BLaER1 treated with 17β-estradiol and CSF1 and Interleukin-3, amounts not matched to agents 10 nM and 100 nM (cell line): ENCODE data around the gene MTMR12.
A peak's percentile ranks its signal among the peaks of the same experiment; 100 is the strongest.

Source experiments
- H3K27ac ChIP-seq, 11 experiments: shearing (Covaris generic); formaldehyde crosslinking; 2 replicates each; pipeline ENCODE4 v1.8.1; 2022
- H3K27me3 ChIP-seq, 11 experiments: shearing (Covaris generic); formaldehyde crosslinking; 2 replicates each; pipeline ENCODE4 v1.8.1; 2022
- H3K36me3 ChIP-seq, 11 experiments: shearing (Covaris generic); formaldehyde crosslinking; 2 replicates each; pipeline ENCODE4 v1.8.1; 2022
- H3K4me1 ChIP-seq, 10 experiments: shearing (Covaris generic); formaldehyde crosslinking; 2 replicates each; pipeline ENCODE4 v1.8.1; 2022
- H3K4me2 ChIP-seq, 11 experiments: shearing (Covaris generic); formaldehyde crosslinking; 2 replicates each; pipeline ENCODE4 v1.8.1; 2022
- H3K4me3 ChIP-seq, 10 experiments: shearing (Covaris generic); formaldehyde crosslinking; 2 replicates each; pipeline ENCODE4 v1.8.1; 2022
- H3K9ac ChIP-seq, 11 experiments: shearing (Covaris generic); formaldehyde crosslinking; 2 replicates each; pipeline ENCODE4 v1.8.1; 2022
- H3K9me3 ChIP-seq, 11 experiments: shearing (Covaris generic); formaldehyde crosslinking; replicated peaks in 1 of 11; 2 replicates each; pipeline ENCODE4 v1.8.1; 2022
- H4K20me1 ChIP-seq, 11 experiments: shearing (Covaris generic); formaldehyde crosslinking; 2 replicates each; pipeline ENCODE4 v1.8.1; 2022
- Cebpa-rat ChIP-seq, 11 experiments: shearing (Covaris generic); IDR thresholded peaks; 2 replicates each; pipeline ENCODE4 v1.8.1; 2022

MTMR12 gene

GRCh38 chr5:32232441-32233219 lies 80.1 kb downstream of the MTMR12 start:
- Histone ChIP-seq H3K36me3 (peaks cover 43 to 91% (median 81%) of the 10 kb centered on the region in 11 experiments), H3K9ac (peak overlapping the region in 4 of 11 experiments; percentile 21 to 52 (median 44); a peak in 5 of 22 replicates)

DNA sequence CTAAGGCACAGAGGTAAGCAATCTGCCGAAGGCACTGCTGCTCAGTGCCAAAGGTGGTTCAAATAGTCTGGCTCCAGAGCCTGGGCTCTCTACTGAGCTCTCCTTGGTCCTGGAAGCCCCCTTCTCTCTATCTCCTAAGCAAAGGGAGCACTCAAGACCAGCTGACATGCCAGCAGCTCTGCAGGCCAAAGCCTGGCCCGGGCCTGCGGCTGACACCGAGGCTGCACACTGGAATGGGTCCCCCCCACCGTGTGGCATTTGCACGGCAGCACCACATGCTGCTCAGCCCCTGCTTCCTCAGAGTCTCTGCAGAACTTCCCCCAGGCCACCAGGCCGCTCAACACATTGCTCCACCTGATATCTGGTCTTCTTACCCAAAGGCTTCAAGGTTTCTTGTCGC lies 80.8 kb downstream of the MTMR12 start:
- Histone ChIP-seq H4K20me1 (peaks cover 0 to 9% (median 0%) of the 10 kb centered on the region in 11 experiments; a peak in 2 of 22 replicates), H3K4me2 (peak overlapping the region in 4 of 11 experiments; percentile 34 to 89 (median 70); a peak in 8 of 22 replicates), H3K36me3 (peaks cover 39 to 87% (median 78%) of the 10 kb centered on the region in 11 experiments), H3K4me3 (no peak overlapping the region), H3K27me3 (no peaks in the 10 kb centered on the region), H3K4me1 (peaks cover 5 to 66% (median 22%) of the 10 kb centered on the region in 10 experiments; a peak in 17 of 20 replicates), H3K9ac (peak overlapping the region in 2 of 11 experiments; percentile 49 to 52; a peak in 3 of 22 replicates), H3K27ac (peak overlapping the region in 4 of 11 experiments; percentile 4 to 52 (median 25); a peak in 5 of 22 replicates), H3K9me3 (0 out of 22 replicates have a peak, but pooled peaks cover 0 to 3% (median 0%) of the 10 kb centered on the region in 11 experiments)
- no peak for TF ChIP-seq Cebpa-rat (IDR thresholded peaks at IDR 0.05)

More at GRCh38 chr5:32232441-32233219, 80.1 kb downstream of the MTMR12 start:
- peak overlapping the region in 6 of 11 experiments; percentile 24 to 56 (median 46); a peak in 6 of 22 replicates for H3K27ac ChIP-seq
- H3K4me3 ChIP-seq = no peak overlapping the region
- peak overlapping the region in 4 of 11 experiments; percentile 33 to 89 (median 70); a peak in 8 of 22 replicates for H3K4me2 ChIP-seq
- 0 out of 22 replicates have a peak, but pooled peaks cover 0 to 2% (median 0%) of the 10 kb centered on the region in 11 experiments for H3K9me3 ChIP-seq
- H3K4me1 ChIP-seq = peaks cover 3 to 64% (median 18%) of the 10 kb centered on the region in 10 experiments; a peak in 17 of 20 replicates
- no peak for TF ChIP-seq Cebpa-rat (IDR thresholded peaks at IDR 0.05)
- no peaks in the 10 kb centered on the region for H3K27me3 ChIP-seq
- H4K20me1 ChIP-seq = peaks cover 0 to 9% (median 0%) of the 10 kb centered on the region in 11 experiments; a peak in 2 of 22 replicates

GRCh38 chr5:32231241-32231640 lies 81.5 kb downstream of the MTMR12 start:
- Histone ChIP-seq H3K36me3 (peaks cover 33 to 85% (median 77%) of the 10 kb centered on the region in 11 experiments), H4K20me1 (peaks cover 0 to 9% (median 0%) of the 10 kb centered on the region in 11 experiments; a peak in 2 of 22 replicates), H3K4me2 (peak overlapping the region in 5 of 11 experiments; percentile 8 to 89 (median 55); a peak in 8 of 22 replicates), H3K4me3 (no peak overlapping the region), H3K9ac (peak overlapping the region in 2 of 11 experiments; percentile 52 to 56; a peak in 4 of 22 replicates), H3K4me1 (peaks cover 5 to 66% (median 22%) of the 10 kb centered on the region in 10 experiments; a peak in 17 of 20 replicates), H3K9me3 (peaks cover 0 to 5% (median 0%) of the 10 kb centered on the region in 11 experiments; a peak in 2 of 22 replicates), H3K27ac (peak overlapping the region in 4 of 11 experiments; percentile 4 to 62 (median 42); a peak in 5 of 22 replicates), H3K27me3 (no peaks in the 10 kb centered on the region)
- TF ChIP-seq Cebpa-rat (IDR thresholded peaks at IDR 0.05) = no peak

GRCh38 chr5:32230356-32231099 lies 82.2 kb downstream of the MTMR12 start:
- H3K36me3 ChIP-seq = peaks cover 25 to 82% (median 70%) of the 10 kb centered on the region in 11 experiments

GRCh38 chr5:32229586-32229985 lies 83.2 kb downstream of the MTMR12 start:
- Histone ChIP-seq H3K36me3 (peaks cover 16 to 73% (median 60%) of the 10 kb centered on the region in 11 experiments), H3K27ac (peak overlapping the region in 1 of 11 experiments; percentile 5; a peak in 1 of 22 replicates)

More at GRCh38 chr5:32230356-32231099, 82.2 kb downstream of the MTMR12 start:
- TF ChIP-seq Cebpa-rat (IDR thresholded peaks at IDR 0.05) = no peak
- Histone ChIP-seq H3K4me3 (no peak overlapping the region), H4K20me1 (peaks cover 0 to 9% (median 0%) of the 10 kb centered on the region in 11 experiments; a peak in 2 of 22 replicates), H3K27me3 (no peaks in the 10 kb centered on the region), H3K4me1 (peaks cover 5 to 64% (median 22%) of the 10 kb centered on the region in 10 experiments; a peak in 17 of 20 replicates), H3K9ac (peak overlapping the region in 2 of 11 experiments; percentile 3 to 56; a peak in 3 of 22 replicates), H3K9me3 (peaks cover 0 to 5% (median 0%) of the 10 kb centered on the region in 11 experiments; a peak in 2 of 22 replicates), H3K27ac (peak overlapping the region in 4 of 11 experiments; percentile 4 to 62 (median 42); a peak in 4 of 22 replicates), H3K4me2 (peak overlapping the region in 5 of 11 experiments; percentile 8 to 89 (median 55); a peak in 8 of 22 replicates)

DNA sequence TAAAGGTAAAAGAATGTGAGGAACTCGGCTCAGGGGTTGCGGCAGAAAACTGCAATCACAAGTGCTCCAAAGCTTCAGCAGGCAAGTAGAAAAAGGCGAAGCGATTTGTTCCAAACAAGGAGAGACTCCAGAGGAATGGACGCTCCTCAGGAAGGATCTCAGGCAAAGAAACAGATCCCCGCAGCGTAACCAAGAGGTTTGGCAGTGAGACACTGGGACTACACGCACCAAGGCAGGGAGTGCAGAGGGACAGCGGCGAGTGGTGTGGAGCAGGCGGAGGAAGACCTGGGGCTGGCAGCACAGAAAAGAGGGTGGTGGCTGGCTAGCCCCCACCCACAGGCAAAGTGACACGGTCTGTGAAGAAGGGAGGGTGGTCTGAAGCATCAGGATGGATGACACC lies 83.9 kb downstream of the MTMR12 start:
- peaks cover 0 to 9% (median 0%) of the 10 kb centered on the region in 11 experiments; a peak in 3 of 22 replicates for H3K9me3 ChIP-seq
- H3K4me1 ChIP-seq = peaks cover 5 to 47% (median 22%) of the 10 kb centered on the region in 10 experiments; a peak in 17 of 20 replicates
- H3K4me2 ChIP-seq = no peak overlapping the region
- H3K4me3 ChIP-seq = no peak overlapping the region
- H3K27ac ChIP-seq = no peak overlapping the region
- no peak for TF ChIP-seq Cebpa-rat (IDR thresholded peaks at IDR 0.05)
- no peaks in the 10 kb centered on the region for H3K27me3 ChIP-seq
- no peak overlapping the region for H3K9ac ChIP-seq
- H4K20me1 ChIP-seq = peaks cover 0 to 9% (median 0%) of the 10 kb centered on the region in 11 experiments; a peak in 2 of 22 replicates
- peaks cover 15 to 65% (median 53%) of the 10 kb centered on the region in 11 experiments for H3K36me3 ChIP-seq

More at GRCh38 chr5:32229586-32229985, 83.2 kb downstream of the MTMR12 start:
- peaks cover 0 to 9% (median 0%) of the 10 kb centered on the region in 11 experiments; a peak in 3 of 22 replicates for H3K9me3 ChIP-seq
- peaks cover 0 to 9% (median 0%) of the 10 kb centered on the region in 11 experiments; a peak in 2 of 22 replicates for H4K20me1 ChIP-seq
- TF ChIP-seq Cebpa-rat (IDR thresholded peaks at IDR 0.05) = no peak
- no peak overlapping the region for H3K9ac ChIP-seq
- H3K4me1 ChIP-seq = peaks cover 5 to 55% (median 23%) of the 10 kb centered on the region in 10 experiments; a peak in 17 of 20 replicates
- no peak overlapping the region for H3K4me3 ChIP-seq
- no peaks in the 10 kb centered on the region for H3K27me3 ChIP-seq
- H3K4me2 ChIP-seq = no peak overlapping the region

- Histone ChIP-seq H3K36me3 (peaks cover 15 to 41% (median 31%) of the 10 kb centered on the region in 11 experiments), H3K27me3 (no peaks in the 10 kb centered on the region), H3K9me3 (peaks cover 0 to 9% (median 0%) of the 10 kb centered on the region in 11 experiments; a peak in 3 of 22 replicates), H4K20me1 (no peaks in the 10 kb centered on the region), H3K4me3 (no peak overlapping the region), H3K4me2 (no peak overlapping the region), H3K27ac (no peak overlapping the region), H3K4me1 (peaks cover 4 to 15% (median 9%) of the 10 kb centered on the region in 10 experiments; a peak in 15 of 20 replicates), H3K9ac (no peak overlapping the region)
- TF ChIP-seq Cebpa-rat (IDR thresholded peaks at IDR 0.05) = no peak
These were observed 87.3 kb downstream of the MTMR12 start for GRCh38 chr5:32225445-32225844.
